ENCODE results near the gene YWHAB. TPM values are rescaled to one million over a fixed set of nuclear protein-coding genes. Genes with fewer than 3 reads are reported as not detected.
"Not testable (repeated sequence)": the region's sequence is repeated elsewhere in the genome, so short reads cannot be mapped to it uniquely, and the experiment has no call there.

YWHAB gene
- 51.6 and 73.7 TPM in 2 replicates for total RNA-seq (2014; rRNA removed; shearing (Covaris generic))

DNA sequence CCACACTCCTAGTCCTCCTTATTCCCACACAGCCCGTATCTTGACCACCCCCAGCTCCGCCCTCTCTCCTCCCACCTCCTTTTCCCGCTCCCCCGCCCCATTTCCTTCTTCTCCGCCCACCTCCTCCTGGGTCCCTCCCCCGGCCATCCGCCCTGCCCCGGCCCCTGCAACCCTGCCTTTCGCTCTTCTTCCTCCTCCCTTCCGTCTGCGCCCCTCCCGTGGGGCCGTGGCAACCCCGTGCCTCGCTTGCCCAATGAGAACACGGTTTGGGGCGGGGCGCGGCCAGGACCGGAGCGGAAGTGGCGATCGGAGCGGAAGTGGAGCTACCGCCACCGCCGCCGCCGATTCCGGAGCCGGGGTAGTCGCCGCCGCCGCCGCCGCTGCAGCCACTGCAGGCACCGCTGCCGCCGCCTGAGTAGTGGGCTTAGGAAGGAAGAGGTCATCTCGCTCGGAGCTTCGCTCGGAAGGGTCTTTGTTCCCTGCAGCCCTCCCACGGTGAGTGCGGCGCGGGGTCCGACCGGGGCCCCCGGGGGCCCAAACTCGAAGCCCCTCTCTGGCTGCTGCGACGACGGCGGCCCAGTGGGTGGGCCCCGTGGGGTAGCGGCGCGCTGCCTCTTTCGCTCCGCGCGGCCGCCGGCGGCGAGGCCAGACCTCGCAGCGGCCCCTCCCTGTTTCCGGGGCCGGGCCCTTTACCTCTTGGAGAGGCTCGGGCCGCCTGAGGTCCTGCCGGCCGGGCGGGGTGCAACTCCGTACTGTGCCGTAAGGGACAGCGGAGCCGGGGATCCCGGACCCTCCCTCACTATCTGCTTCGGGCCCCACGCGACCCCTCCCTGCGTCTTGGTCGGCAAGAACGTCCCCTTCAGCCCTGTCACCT lies at the start of gene YWHAB:
Gene YWHAB (plus strand): TSS at position 314 of the 874 bp plus-strand sequence. CDS start 15,829 bp downstream, outside the sequence.
- peak; percentile 98 for DNase-seq (ENCODE audit: low spot score)

DNA sequence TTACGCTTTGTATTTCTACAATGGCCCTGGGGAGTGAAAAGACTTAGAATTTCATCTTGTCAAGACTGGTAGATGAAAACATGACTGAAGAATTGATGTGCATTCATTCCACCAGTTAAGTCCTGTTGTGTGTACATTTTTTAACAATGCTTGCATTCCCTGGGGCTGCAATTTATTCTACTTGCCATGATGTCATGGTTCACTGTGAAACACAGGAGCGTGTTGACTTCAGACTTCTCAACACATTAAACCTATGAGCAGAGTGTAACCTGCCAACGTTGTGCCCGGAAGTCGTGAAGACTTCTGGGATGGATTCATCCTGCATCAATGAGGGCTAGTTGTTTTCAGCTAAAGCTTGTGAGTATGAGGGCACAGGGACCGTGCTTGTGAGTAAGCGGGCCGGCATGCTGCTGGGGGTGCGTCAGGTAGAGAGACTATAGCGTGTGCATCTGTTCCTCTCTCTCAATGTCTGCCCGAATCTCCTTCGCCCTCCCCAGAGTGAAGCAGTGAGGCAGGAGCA lies 48.8 kb upstream of the YWHAB start:
- no peak for DNase-seq (ENCODE audit: low spot score)

DNA sequence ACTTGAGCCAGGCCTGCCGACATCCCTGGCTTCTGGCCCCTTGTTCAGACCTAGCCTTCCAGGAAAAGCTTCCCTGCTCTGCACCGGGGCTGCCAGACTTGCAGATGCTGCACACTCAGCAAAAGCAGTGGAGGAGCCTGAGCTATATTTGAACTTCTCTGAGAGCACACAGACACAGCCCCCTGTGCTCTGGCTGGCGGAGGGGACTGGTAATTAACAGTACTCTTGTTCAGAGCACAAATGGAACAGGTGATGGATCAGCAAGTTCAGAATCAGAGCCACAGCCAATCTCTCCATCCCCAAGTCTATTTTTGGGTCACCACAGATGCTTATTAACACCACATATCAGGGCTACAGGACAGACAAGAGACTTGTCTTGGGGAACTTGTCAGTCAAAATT lies 47.6 kb upstream of the YWHAB start:
- DNase-seq (ENCODE audit: low spot score) = no peak

DNA sequence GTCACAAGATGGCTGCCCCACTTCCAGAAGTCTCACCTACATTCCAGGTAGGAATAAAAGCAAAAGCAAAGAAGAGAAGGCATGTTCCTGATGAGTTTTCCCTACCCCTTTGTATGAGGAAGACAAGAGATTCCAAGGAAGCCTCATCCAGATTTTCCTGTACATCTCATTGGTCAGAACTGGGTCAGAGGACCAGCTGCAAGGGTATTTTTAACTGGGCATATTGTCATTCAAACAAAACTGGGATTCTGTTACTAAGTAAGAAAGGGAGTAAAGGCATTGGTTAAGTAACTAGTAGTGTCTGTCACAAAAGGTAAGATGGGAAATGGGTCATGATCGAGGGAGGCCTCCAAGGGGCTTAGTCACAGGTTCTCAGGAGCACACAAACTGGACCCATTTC lies 47.0 kb upstream of the YWHAB start:
- no peak for DNase-seq (ENCODE audit: low spot score)

DNA sequence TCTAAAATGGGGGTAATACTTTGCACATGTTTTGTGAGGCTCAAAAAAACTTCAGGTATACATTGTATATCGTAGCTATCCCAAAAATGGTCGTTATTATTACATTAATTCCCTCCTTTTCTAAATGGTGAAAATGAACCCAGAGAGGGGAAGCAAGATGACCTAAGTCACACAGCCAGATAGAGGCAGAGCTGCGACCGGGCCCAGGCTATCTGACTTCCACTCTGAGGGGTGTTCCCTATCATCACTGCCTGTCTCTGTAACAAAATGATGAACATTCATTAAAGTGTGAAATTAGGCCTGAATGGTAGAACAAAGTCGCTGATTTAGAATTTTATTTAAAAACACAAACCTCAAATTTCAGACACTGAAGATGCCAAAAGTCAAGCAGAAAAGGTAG lies 46.0 kb upstream of the YWHAB start:
- no peak for DNase-seq (ENCODE audit: low spot score)

DNA sequence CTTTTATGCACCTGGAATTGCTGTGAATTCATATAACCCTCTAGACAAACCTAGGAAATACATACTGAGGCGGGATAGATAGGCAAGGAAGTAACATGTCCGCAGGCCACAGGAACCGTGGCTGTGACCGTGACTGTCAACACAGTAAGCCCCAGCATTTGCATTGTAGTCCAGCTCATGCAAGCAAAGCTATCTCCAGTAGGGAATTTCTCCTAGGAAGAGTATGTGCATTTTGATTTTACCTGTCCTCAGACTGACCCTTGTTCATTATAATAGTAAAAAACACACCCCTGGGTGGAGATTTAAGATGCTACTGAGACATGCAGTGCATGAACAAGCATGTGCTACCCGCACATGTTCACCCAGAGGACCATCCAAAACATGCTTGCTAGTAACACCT lies 44.7 kb upstream of the YWHAB start:
- no peak for DNase-seq (ENCODE audit: low spot score)

DNA sequence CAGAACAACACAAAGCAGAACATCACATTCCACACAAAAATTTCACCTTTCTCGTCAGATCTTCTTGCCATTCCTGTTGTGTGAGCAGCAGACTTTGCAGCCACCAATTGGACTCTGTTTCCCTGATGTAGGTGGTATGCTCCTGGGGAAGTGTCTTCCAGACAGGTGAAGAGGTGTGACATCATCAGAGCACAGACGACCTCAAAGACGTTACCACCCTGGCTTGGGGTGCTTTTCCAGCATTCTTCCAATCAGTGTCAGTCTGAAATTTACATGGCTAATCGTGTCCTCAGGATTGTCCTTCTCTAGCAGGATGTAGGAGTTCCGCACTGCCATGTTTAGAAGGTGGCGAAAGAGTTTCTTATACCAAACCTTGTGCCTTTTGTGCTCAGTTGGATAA lies 43.5 kb upstream of the YWHAB start:
- no peak for DNase-seq (ENCODE audit: low spot score)

DNA sequence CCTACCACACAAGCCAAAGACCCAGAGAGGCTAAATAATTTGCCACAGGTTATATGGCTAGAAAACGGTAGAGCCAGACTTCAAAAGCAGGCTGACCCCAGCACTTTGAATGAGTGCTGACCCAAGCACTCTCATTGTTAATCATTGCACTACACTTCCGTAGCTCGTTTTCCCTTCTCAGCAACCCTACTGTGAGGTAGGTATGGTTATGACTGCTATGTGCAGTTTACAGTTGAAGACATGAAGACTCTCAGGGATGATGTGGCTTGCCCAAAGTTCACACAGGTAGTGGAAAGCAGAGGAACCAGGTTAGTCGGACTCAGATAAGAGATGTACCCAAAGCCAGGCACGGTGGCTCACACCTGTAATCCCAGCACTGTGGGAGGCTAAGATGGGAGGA lies 41.6 kb upstream of the YWHAB start:
- DNase-seq (ENCODE audit: low spot score) = no peak

DNA sequence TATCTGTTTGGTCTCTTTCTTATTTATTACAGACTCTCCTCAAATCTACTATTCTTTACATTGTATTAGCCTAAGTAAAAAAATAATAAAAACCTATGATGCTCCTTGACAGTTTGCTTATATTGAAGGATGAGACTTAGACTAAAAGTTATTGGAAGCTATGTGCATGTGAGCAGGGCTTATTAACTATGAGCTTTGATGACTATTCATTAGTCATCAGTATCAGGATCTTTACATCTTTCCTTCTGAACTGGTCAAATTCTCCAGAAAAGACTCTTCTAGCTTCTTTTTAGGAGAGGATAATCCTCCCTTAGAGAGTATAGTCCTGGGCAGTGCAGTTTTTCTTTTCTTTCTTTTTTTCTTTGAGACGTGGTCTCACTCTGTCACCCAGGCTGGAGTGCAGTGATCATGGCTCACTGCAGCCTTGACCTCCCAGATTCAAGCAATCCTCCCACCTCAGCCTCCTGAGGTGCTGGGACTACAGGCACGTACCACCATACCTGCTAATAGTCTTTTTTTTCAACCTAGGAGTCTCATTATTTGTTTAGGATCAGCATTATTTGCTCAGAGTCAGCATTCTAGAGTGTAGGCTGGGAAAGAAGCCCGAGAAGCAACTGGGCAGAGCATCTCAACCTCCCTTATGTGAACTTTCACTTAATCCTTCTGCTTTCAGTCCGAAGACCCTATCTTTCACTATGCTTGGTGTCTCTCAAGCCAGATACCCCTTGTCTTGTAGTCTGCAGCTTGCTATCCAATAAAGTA lies 37.1 kb upstream of the YWHAB start:
- no peak for DNase-seq (ENCODE audit: low spot score)

DNA sequence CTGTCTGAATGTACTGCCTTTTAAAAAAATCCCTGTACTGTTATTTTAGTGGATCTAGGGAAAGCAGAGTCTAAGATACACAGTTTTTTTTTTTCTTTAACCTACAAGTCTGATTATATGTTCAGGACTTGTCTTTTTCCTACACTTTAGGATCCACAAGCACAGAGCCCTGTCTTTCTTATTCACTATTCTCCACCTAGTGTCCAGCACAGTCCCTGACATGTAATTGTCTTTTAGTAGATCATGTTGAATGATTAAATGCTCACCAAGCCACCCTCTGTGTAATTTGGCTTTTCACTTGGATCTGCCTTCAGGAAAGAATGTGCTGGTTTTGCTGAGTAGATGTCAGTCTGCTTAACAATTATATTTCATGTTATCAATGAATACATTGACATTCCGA lies 35.8 kb upstream of the YWHAB start:
- DNase-seq (ENCODE audit: low spot score) = no peak

DNA sequence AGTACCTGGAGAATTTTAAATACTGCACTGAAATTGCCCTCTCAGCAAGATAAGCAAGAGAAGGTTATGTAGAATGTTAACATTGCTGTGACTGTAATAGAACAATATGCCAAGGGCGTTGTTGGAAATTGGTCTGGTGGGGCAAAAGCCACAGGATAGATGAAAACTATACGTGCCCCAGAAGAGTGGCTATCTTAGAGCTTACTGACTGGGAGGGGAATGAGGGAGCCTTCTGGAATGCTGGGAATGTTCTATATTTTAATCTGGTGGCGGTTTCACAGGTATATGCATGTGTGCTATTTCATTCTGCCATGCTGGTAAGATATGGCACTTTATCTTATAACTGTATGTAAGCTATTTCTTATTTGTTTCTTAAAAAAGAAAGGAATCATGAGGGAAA lies 35.2 kb upstream of the YWHAB start:
- no peak for DNase-seq (ENCODE audit: low spot score)

DNA sequence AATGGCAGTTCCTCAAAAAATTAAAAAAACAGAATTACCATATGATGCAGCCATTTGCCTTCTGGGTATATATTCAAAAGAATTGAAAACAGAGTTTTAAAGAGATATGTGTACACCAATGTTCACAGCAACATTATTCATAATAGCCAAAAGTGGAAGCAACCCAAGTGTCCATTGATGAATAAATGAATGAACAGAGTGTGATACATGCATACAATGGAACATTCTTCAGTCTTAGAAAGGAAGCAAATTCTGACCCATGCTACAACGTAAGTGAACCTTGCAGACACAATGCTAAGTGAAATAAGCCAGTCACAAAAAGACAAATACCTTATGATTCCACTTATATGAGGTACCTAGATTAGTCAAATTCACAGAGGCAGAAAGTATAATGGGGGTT lies 34.7 kb upstream of the YWHAB start:
- DNase-seq (ENCODE audit: low spot score) = no peak

DNA sequence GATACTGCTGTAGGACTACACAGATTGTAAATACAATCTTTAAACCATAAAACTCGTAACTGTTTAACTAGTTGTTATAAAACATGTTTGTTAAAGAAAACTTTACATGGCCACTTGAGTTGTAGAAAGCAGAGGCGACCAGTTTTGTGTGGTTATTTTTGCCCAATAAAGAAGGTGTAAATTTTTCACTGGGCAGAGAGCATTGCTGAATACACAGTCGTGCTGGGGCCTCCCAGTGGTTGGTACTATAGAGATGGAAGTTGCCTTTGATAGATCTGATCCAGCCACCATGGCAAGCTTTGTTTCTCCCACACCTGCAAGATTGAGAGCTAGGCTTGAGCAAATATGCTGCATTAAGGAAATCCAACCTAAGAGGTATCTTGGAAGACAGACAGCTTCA lies 34.0 kb upstream of the YWHAB start:
- no peak for DNase-seq (ENCODE audit: low spot score)

DNA sequence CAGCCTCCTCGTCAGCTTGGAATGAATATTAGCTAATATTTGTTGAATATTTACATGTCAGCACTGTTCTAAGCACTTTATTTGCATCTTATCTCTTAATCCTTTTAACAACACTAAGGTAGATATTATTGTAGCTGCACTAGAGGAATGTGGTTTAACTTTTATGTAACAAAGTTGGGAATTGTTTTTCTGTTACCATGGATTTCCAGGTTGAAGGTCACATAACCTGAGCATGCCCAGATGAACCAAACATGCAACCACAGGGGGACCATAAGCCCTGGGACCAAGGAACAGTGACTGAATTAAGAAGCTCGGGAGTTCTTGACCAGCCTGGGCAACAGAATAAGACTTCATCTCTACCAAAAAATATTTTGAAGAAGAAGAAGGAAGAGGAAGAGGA lies 29.1 kb upstream of the YWHAB start:
- no peak for DNase-seq (ENCODE audit: low spot score)

DNA sequence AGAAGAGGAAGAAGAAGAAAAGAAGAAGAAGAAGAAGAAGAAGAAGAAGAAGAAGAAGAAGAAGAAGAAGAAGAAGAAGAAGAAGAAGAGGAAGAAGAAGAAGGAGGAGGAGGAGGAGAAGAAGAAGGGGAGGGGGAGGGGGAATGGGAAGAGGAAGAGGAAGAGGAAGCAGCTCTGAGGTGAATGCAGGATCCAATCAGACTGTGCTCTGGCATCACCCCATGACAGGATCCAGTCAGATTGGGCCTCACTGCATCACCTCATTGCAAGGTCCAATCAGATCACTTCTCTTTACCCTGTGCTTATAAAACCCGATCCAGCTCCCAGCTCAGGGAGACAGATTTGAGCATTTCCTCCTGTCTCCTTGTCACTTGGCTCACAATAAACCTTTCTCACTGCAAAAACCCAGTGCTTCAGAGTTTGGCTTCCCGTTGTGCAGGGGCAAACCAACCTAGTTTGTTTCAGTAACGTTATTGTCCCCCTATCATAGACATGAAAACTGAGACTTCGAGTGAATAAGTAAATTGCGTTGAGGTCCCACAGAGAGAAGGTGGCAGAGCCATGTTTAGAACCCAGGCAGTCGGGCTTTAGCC lies 28.6 kb upstream of the YWHAB start:
- no peak for DNase-seq (ENCODE audit: low spot score)

DNA sequence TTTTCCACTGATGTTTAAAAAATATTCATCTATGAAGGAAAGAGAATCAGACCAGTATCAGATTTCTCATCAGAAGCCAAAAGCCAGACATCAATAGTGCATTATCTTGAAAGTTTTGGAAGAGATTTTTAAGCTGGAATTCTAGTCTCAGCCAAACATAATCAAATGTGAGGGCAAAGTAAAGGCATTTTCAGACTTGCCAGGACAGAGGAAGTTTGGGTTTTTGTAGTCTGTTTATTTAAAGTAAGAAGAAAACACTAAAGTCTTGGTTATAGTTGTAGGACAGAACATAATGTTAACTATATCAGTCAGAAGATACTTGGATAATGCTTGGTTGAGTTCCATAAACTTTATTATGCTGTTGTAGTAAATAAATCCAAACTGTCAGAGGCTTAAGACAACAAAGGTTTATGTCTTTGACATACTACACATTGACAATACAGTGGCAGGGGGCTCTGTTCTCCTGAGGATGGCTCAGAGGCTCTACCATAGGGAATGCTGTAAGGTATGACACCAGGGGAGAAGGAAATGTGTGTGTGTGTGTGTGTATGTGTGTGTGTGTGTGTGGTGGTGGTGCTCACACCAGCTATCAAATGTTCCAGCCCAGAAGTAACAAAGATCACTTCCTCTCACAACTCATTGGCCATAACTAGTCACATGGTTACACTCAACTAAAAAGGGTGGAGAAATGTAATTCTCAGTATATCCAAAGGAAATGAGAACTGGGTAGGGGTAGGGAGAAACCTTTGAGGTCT lies 26.7 kb upstream of the YWHAB start:
- peak; percentile 49 for DNase-seq (ENCODE audit: low spot score)

DNA sequence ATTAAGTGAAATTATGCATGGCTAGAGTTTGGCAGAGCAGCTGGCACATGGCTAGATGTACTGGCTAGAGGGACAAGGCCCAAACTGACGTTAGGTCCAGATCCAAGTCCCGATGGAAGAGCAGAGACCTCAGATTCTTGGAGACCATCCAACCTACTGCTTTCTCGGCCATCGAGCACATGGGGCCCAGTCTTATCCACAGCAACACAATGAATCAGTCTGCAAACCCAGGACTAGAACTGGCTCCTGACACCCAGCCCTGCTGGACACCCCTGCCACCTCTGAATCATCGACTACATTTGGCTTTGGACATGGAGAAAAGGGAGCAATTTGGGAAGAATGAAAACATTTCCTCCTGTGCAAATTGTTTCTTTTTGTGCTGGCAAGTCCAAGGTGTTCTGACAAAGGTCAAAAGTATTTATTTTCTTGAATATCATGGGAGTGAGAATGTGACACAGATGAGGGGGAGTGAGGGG lies 23.9 kb upstream of the YWHAB start:
- peak; percentile 14 for DNase-seq (ENCODE audit: low spot score)

DNA sequence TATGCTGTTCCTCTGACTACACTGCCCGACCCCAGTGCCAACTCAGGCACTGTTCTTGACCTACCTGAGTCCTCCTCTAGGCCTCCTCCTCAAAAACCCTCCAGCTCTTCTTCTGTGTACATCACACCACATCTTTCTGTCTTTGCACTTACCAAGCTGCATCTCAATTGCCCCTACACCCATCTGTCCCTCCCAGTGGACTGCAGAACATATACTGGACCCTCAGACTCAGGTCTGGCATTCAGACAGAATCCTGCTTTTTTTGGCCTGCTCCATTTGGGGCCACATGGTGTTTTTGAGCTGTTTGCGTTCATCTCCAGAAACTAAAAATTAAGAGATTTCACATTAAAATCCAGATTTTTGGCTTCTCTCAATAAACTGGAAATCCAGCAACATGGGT lies 23.2 kb upstream of the YWHAB start:
- DNase-seq (ENCODE audit: low spot score) = no peak

DNA sequence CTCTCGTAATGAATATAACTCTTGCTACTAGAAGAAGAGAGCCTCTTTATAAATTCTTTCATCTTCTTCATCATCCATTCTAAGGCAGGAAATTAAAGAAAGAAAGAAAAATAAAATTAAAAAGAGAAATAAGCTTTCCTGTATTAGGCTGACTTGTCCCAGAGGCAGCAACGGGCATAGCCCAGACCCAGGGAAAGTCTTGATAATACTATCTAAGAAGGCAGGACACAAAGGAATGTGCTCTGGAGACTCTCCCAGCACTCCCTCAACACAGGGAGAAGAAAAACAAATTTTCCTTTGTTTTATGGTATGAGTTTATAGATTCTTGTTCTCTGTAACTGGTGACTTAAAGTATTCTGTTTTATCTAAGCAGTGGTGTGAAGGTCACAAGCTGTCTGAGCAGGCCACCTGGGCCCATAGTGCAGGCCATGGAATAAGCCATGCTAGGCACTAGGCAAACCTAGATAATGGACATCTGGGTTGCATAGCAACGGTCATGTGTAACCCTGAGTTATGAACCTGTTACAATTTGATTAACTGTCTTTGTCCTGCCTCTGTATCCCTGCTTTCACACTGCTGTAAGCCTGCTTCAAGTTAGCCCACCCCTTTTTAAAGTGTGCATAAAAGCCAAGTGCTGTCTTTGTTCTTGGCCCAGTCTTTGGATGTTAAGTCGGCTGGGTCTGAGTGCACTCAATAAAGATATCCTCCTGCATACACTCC lies 22.0 kb upstream of the YWHAB start:
- not testable (repeated sequence) for DNase-seq (ENCODE audit: low spot score)

DNA sequence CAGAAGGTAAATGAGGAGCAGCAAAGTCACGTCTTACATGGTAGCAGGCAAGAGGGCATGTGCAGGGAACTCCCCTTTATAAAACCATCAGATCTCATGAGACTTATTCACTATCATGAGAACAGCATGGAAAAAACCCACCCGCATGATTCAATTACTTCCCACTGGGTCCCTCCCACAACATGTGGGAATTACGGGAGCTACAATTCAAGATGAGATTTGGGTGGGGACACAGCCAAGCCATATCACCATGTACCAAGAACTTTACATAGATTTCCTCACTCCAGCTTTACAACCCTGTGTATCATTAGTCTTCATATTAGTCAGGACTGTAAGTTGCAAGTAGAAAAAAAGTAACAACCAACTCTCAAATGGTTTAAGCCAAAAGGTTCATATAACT lies 21.0 kb upstream of the YWHAB start:
- not testable (repeated sequence) for DNase-seq (ENCODE audit: low spot score)
